ENCODE results near the gene LCN15.
"Not testable (repeated sequence)": the region's sequence is repeated elsewhere in the genome, so short reads cannot be mapped to it uniquely, and the experiment has no call there.

Gene LCN15

GRCh38 chr9:136793086-136793946 lies 29.0 kb upstream of the LCN15 start:
- DNase-seq: no peak

GRCh38 chr9:136792321-136793085 lies 28.2 kb upstream of the LCN15 start:
- no peak for DNase-seq

- DNase-seq: no peak
Observed at GRCh38 chr9:136791516-136792276, 27.4 kb upstream of the LCN15 start.

- peak; percentile 98 for DNase-seq
Observed at GRCh38 chr9:136790640-136791515, 26.6 kb upstream of the LCN15 start, which contains the start of gene TMEM141. TSS of gene TMEM141 (plus strand) at chr9:136791344. CDS start at chr9:136791371, 27 bp downstream.

- DNase-seq: no peak
Observed at GRCh38 chr9:136789523-136789937, 25.2 kb upstream of the LCN15 start.

- not testable (repeated sequence) for DNase-seq
Observed at GRCh38 chr9:136788644-136789522, 24.6 kb upstream of the LCN15 start.

- DNase-seq: peak; percentile 71
Observed at GRCh38 chr9:136787690-136788400, 23.5 kb upstream of the LCN15 start.

GRCh38 chr9:136786983-136787382 lies 22.7 kb upstream of the LCN15 start:
- not testable (repeated sequence) for DNase-seq

GRCh38 chr9:136786451-136786850 lies 22.1 kb upstream of the LCN15 start:
- no peak for DNase-seq

GRCh38 chr9:136785565-136786355 lies 21.4 kb upstream of the LCN15 start:
- DNase-seq: not testable (repeated sequence)

GRCh38 chr9:136784997-136785361 lies 20.7 kb upstream of the LCN15 start:
- DNase-seq: no peak

- peak; percentile 27 for DNase-seq
Observed at GRCh38 chr9:136784249-136784996, 20.1 kb upstream of the LCN15 start.

- no peak for DNase-seq
Observed at GRCh38 chr9:136782452-136782851, 18.1 kb upstream of the LCN15 start.

- DNase-seq: no peak
Observed at GRCh38 chr9:136779808-136780207, 15.5 kb upstream of the LCN15 start.

- no peak for DNase-seq
Observed at GRCh38 chr9:136777359-136777758, 13.0 kb upstream of the LCN15 start.

- no peak for DNase-seq
Observed at GRCh38 chr9:136776947-136777346, 12.6 kb upstream of the LCN15 start.

GRCh38 chr9:136775191-136775590 lies 10.9 kb upstream of the LCN15 start:
- DNase-seq: no peak

- DNase-seq: no peak
Observed at GRCh38 chr9:136774416-136775045, 10.2 kb upstream of the LCN15 start.

Measured in NCI-H1092 (cell line).